CD8-positive, alpha-beta memory T cell (primary cell): ENCODE data around the gene WDHD1. TPM values are rescaled to one million over a fixed set of nuclear protein-coding genes. Genes with fewer than 3 reads are reported as not detected.
"Not testable (repeated sequence)": the region's sequence is repeated elsewhere in the genome, so short reads cannot be mapped to it uniquely, and the experiment has no call there.

Source experiments
- CTCF ChIA-PET: fragments of 350-600 bp; sonication (Branson Sonifier 250); formaldehyde crosslinking; loops from one replicate; lab custom pipeline; 2021; ENCODE audit warnings: antibody characterized with exemption; lab: Charles Lee
- POLR2A ChIA-PET: fragments of 350-600 bp; sonication (Branson Sonifier 250); formaldehyde crosslinking; loops from one replicate; lab custom pipeline; 2021; ENCODE audit warnings: antibody characterized with exemption; lab: Charles Lee
- DNase-seq, 5 donors: peaks; one replicate each; pipeline versions ENCODE4 v3.0.0 to v3.0.0-alpha.2; 2020 to 2022; ENCODE audit warnings: mixed read lengths in 1 of 5
- H3K27ac ChIP-seq: one replicate; pipeline ENCODE4 v1.7.0; 2013; ENCODE audit warnings: low read depth, mild to moderate bottlenecking, low read length, moderate library complexity
- H3K27me3 ChIP-seq: 2 replicates; pipeline ENCODE4 v1.7.0; 2013; ENCODE audit warnings: low read length, mild to moderate bottlenecking; ENCODE audit not compliant: insufficient read depth, poor library complexity, severe bottlenecking
- H3K36me3 ChIP-seq: 2 replicates; pipeline ENCODE4 v1.7.0; 2013; ENCODE audit warnings: mild to moderate bottlenecking, low read length, moderate library complexity; ENCODE audit not compliant: insufficient read depth
- H3K4me1 ChIP-seq: 2 replicates; pipeline ENCODE4 v1.7.0; 2013; ENCODE audit warnings: mild to moderate bottlenecking, low read length, moderate library complexity; ENCODE audit not compliant: insufficient read depth
- H3K4me3 ChIP-seq: 2 replicates; pipeline ENCODE4 v1.7.0; 2013; ENCODE audit warnings: mild to moderate bottlenecking, low read length
- H3K9me3 ChIP-seq: 2 replicates; pipeline ENCODE4 v1.7.0; 2013; ENCODE audit warnings: mild to moderate bottlenecking, low read length
- H3K27ac Mint-ChIP-seq, 8 donors: one replicate each; pipeline ENCODE4 v1.8.0; 2020 to 2021; ENCODE audit warnings: mixed read lengths in 8 of 8, mild to moderate bottlenecking in 6 of 8, inconsistent platforms in 3 of 8, moderate library complexity in 3 of 8
- H3K27me3 Mint-ChIP-seq, 2 donors: one replicate each; pipeline ENCODE4 v1.8.0; 2020 to 2021; ENCODE audit warnings: mixed read lengths in 2 of 2, mild to moderate bottlenecking in 1 of 2, moderate library complexity in 1 of 2
- H3K36me3 Mint-ChIP-seq, 3 donors: one replicate each; pipeline ENCODE4 v1.8.0; 2020 to 2021; ENCODE audit warnings: mixed read lengths in 3 of 3, inconsistent platforms in 1 of 3, mild to moderate bottlenecking in 1 of 3
- H3K4me1 Mint-ChIP-seq, 3 donors: one replicate each; pipeline ENCODE4 v1.8.0; 2020 to 2021; ENCODE audit warnings: mixed read lengths in 3 of 3, inconsistent platforms in 1 of 3, mild to moderate bottlenecking in 1 of 3
- H3K4me3 Mint-ChIP-seq, 7 donors: one replicate each; pipeline ENCODE4 v1.8.0; 2020 to 2021; ENCODE audit warnings: mixed read lengths in 7 of 7, mild to moderate bottlenecking in 6 of 7, moderate library complexity in 4 of 7, inconsistent platforms in 2 of 7
- H3K9me3 Mint-ChIP-seq, 5 donors: one replicate each; pipeline ENCODE4 v1.8.0; 2020 to 2022; ENCODE audit warnings: mixed read lengths in 5 of 5, mild to moderate bottlenecking in 3 of 5, moderate library complexity in 2 of 5, inconsistent platforms in 1 of 5
- polyA plus RNA-seq: library from polyadenylated mRNA; unstranded; fragments of 300-500 nt; fragmentation: Illumina TruSeq; gene quantifications from one replicate; pipeline ENCODE4 v1.2.3, GENCODE V29; 2021
- total RNA-seq, 2 experiments: library from RNA; stranded (reverse); gene quantifications; one replicate each; pipeline ENCODE4 v1.2.3, GENCODE V29; 2021

WDHD1 gene
- total and polyA plus RNA-seq, 3 experiments from 2014 or later: 3.1 to 56.6 (median 56.3) TPM

DNA sequence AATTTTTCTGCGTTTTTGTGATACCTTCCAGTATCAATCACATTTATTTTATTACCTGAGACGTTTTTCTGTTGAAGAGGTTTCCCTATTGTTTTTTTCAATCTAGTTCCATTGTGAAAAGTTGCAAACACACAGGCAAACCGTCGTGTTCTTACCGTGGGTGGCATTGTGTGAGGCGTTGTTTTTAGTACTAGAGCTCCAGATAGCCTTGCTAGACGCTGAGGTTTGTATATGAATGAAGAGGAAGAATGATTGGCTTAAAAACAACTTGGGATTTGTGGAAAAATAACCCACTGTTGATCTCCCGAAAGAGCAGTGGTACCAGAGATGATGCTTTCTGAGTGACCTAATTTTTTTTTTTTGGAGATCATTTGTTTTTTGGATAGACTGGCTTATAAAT is 1.2 kb upstream of the WDHD1 start:
- H3K27ac Mint-ChIP-seq: peak overlapping the region; percentile 21 to 99 (median 95)
- peak overlapping the region; percentile 83 for H3K27ac ChIP-seq
- POLR2A ChIA-PET: interaction anchor here (0.7 kb wide), 1 partner anchor 21 kb away, joined by 3 read pairs; no protein-coding TSS in a partner anchor
- no peaks in the 10 kb centered on the region for H3K27me3 Mint-ChIP-seq
- H3K4me1 Mint-ChIP-seq: peaks cover 52 to 63% (median 59%) of the 10 kb centered on the region in 3 donors
- CTCF ChIA-PET: interaction anchor here (3.6 kb wide), 1 partner anchor 23 kb away, joined by 28 read pairs; the partner anchor contains the start of gene MAPK1IP1L
- H3K4me3 ChIP-seq: peak overlapping the region; percentile 72
- peak overlapping the region; percentile 92 to 100 (median 94) for H3K4me3 Mint-ChIP-seq
- peaks cover 19% of the 10 kb centered on the region for H3K4me1 ChIP-seq
- no peaks in the 10 kb centered on the region for H3K9me3 ChIP-seq
- H3K27me3 ChIP-seq: no peaks in the 10 kb centered on the region
- peaks cover 0 to 21% (median 0%) of the 10 kb centered on the region in 3 donors for H3K36me3 Mint-ChIP-seq
- DNase-seq: no peak
- H3K36me3 ChIP-seq: no peaks in the 10 kb centered on the region
- H3K9me3 Mint-ChIP-seq: no peaks in the 10 kb centered on the region

DNA sequence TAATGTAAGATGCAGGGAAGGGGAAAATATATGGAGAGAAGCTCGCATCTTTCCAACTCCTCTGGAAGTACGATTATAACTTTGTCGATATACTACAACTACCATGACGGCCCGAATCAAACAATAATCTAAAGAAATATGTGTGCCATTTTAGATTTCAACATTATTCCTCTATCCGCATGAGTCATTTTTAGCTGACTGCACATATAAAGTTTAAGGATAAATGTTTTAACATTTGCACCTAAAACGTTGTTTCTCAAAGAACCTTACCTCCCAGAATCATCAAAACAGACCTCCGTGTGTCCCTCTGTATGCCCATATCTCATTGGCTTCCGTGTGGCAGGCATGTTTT is 482 bp downstream of the WDHD1 start:
- no peak for DNase-seq
- Mint-ChIP-seq H3K4me1 (peaks cover 49 to 58% (median 57%) of the 10 kb centered on the region in 3 donors), H3K27ac (peak overlapping the region; percentile 89 to 99 (median 94)), H3K9me3 (no peaks in the 10 kb centered on the region), H3K27me3 (no peaks in the 10 kb centered on the region), H3K4me3 (peak overlapping the region; percentile 92 to 100 (median 94)), H3K36me3 (peaks cover 0 to 14% (median 0%) of the 10 kb centered on the region in 3 donors)
- ChIA-PET POLR2A (interaction anchor here (1.0 to 2.0 kb wide), 4 partner anchors 11 to 165 kb away, joined by 6 to 10 read pairs (median 8); partner anchors contain the start of genes DLGAP5, GCH1 and MAPK1IP1L), CTCF (interaction anchor here (0.8 to 3.6 kb wide), 6 partner anchors 11 to 119 kb away, joined by 3 to 28 read pairs (median 3); partner anchors contain the start of gene MAPK1IP1L)
- H3K4me1 ChIP-seq: peaks cover 19% of the 10 kb centered on the region
- no peaks in the 10 kb centered on the region for H3K9me3 ChIP-seq
- peak overlapping the region; percentile 72 for H3K4me3 ChIP-seq
- H3K36me3 ChIP-seq: no peaks in the 10 kb centered on the region
- H3K27me3 ChIP-seq: no peaks in the 10 kb centered on the region
- peak overlapping the region; percentile 83 for H3K27ac ChIP-seq

DNA sequence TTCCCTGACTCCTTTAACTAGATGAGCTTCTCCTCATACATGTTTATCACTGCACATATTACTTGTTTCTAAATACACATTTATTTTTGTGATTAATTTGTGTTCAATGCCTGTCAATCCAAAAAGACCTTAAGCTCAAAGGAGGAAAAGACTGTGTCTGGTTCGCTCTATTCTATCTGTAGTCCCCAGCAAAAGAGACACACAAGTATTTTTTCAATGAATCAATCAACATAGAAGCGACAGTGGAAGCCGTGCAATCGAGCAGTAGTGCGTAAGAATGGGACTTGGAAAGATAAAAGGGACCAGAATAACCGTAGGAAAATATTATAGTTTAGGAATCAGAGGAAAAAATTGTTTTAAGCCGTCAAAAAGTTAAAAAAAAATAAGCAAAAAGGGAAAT is 951 bp downstream of the WDHD1 start:
- Histone ChIP-seq H3K27ac (no peak overlapping the region), H3K9me3 (no peaks in the 10 kb centered on the region), H3K36me3 (no peaks in the 10 kb centered on the region), H3K4me1 (peaks cover 19% of the 10 kb centered on the region), H3K27me3 (no peaks in the 10 kb centered on the region), H3K4me3 (peak overlapping the region; percentile 72)
- peaks cover 44 to 54% (median 52%) of the 10 kb centered on the region in 3 donors for H3K4me1 Mint-ChIP-seq
- CTCF ChIA-PET: interaction anchor here (1.0 to 3.6 kb wide), 3 partner anchors 25 to 64 kb away, joined by 3 to 28 read pairs (median 3); partner anchors contain the start of gene MAPK1IP1L
- DNase-seq: no peak
- H3K27ac Mint-ChIP-seq: peak overlapping the region; percentile 8 to 99 (median 94)
- POLR2A ChIA-PET: interaction anchor here (2.0 kb wide), 1 partner anchor 123 kb away, joined by 8 read pairs; the partner anchor contains the start of gene GCH1
- peaks cover 0 to 13% (median 0%) of the 10 kb centered on the region in 3 donors for H3K36me3 Mint-ChIP-seq
- H3K4me3 Mint-ChIP-seq: peak overlapping the region; percentile 92 to 100 (median 94)
- no peaks in the 10 kb centered on the region for H3K27me3 Mint-ChIP-seq
- no peaks in the 10 kb centered on the region for H3K9me3 Mint-ChIP-seq

GRCh38 chr14:55024365-55024764 is 2.5 kb downstream of the WDHD1 start:
- POLR2A ChIA-PET, H3K36me3 ChIP-seq, H3K9me3 Mint-ChIP-seq, H3K9me3 ChIP-seq, H3K27ac ChIP-seq, H3K27me3 Mint-ChIP-seq, H3K4me3 ChIP-seq, H3K27me3 ChIP-seq, H3K4me3 Mint-ChIP-seq, DNase-seq, CTCF ChIA-PET: not testable (repeated sequence)
- peaks cover 0 to 13% (median 3%) of the 10 kb centered on the region in 3 donors for H3K36me3 Mint-ChIP-seq
- peaks cover 17% of the 10 kb centered on the region for H3K4me1 ChIP-seq
- peaks cover 34 to 38% (median 37%) of the 10 kb centered on the region in 3 donors for H3K4me1 Mint-ChIP-seq
- H3K27ac Mint-ChIP-seq: peak overlapping the region in 2 of 8 donors; percentile 14 to 83

GRCh38 chr14:55019968-55020554 is 6.8 kb downstream of the WDHD1 start:
- Histone ChIP-seq H3K4me3 (no peak overlapping the region), H3K36me3 (no peaks in the 10 kb centered on the region), H3K9me3 (no peaks in the 10 kb centered on the region), H3K27me3 (no peaks in the 10 kb centered on the region), H3K27ac (no peak overlapping the region), H3K4me1 (no peaks in the 10 kb centered on the region)
- H3K9me3 Mint-ChIP-seq: no peaks in the 10 kb centered on the region
- no peaks in the 10 kb centered on the region for H3K27me3 Mint-ChIP-seq
- no peak for DNase-seq
- peaks cover 0 to 3% (median 0%) of the 10 kb centered on the region in 3 donors for H3K36me3 Mint-ChIP-seq
- peak overlapping the region in 2 of 8 donors; percentile 6 to 51 for H3K27ac Mint-ChIP-seq
- POLR2A ChIA-PET: no interaction called here
- H3K4me1 Mint-ChIP-seq: no peaks in the 10 kb centered on the region
- H3K4me3 Mint-ChIP-seq: no peak overlapping the region
- CTCF ChIA-PET: interaction anchor here (1.0 kb wide), 1 partner anchor 31 kb away, joined by 3 read pairs; the partner anchor contains the start of gene MAPK1IP1L

DNA sequence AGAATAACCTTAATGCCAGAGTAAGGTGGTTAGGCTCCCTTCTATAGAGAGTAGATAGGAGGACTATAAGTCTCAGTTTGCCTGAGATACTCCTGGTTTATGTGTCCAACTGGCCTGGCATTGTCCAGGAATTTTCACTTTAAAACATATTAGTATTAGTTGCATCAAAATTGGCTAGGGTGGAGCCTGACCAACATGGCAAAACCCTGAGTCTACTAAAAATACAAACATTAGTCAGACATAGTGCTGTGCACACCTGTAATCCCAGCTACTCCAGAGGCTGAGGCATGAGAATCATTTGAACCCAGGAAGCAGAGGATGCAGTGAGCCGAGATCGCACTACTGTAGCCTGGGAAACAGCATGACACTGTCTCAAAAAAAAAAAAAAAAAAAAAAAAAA is 11.9 kb downstream of the WDHD1 start:
- no peaks in the 10 kb centered on the region for H3K27me3 ChIP-seq
- no peaks in the 10 kb centered on the region for H3K27me3 Mint-ChIP-seq
- no peak overlapping the region for H3K4me3 Mint-ChIP-seq
- H3K27ac ChIP-seq: no peak overlapping the region
- ChIA-PET CTCF (interaction anchor here (1.0 kb wide), 1 partner anchor 12 kb away, joined by 3 read pairs; the partner anchor contains the start of genes SOCS4 and WDHD1), POLR2A (interaction anchor here (0.6 to 0.7 kb wide), 3 partner anchors 12 to 1564 kb away, joined by 5 to 10 read pairs (median 5); partner anchors contain the start of genes SOCS4, TMEM260 and WDHD1)
- H3K36me3 ChIP-seq: no peaks in the 10 kb centered on the region
- no peak overlapping the region for H3K4me3 ChIP-seq
- peaks cover 3 to 9% (median 5%) of the 10 kb centered on the region in 3 donors for H3K36me3 Mint-ChIP-seq
- H3K4me1 ChIP-seq: no peaks in the 10 kb centered on the region
- H3K9me3 ChIP-seq: no peaks in the 10 kb centered on the region
- H3K27ac Mint-ChIP-seq: no peak overlapping the region
- no peaks in the 10 kb centered on the region for H3K9me3 Mint-ChIP-seq
- no peak for DNase-seq
- H3K4me1 Mint-ChIP-seq: no peaks in the 10 kb centered on the region

DNA sequence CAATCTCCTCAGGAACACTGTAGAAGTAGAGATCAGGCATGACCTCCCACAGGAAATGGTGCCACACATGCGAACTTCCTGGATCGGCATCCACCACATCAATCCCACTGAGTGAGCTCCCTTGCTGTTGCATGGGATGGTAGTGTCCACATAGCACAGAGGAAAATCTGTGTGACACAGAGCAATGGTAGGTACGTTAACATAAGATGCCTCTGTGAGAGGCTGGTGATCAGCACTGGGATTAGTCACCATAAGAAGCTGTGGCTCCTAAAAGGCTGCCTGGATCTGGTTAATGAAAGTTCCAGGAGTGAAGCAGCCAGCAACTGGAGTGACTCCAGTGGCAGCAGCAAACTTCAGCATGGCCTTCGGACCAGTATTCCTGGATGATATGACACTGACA is 21.8 kb downstream of the WDHD1 start:
- Mint-ChIP-seq H3K27ac (peak overlapping the region in 2 of 8 donors; percentile 18 to 79), H3K9me3 (no peaks in the 10 kb centered on the region), H3K4me3 (no peak overlapping the region), H3K36me3 (peaks cover 0 to 16% (median 13%) of the 10 kb centered on the region in 3 donors), H3K27me3 (no peaks in the 10 kb centered on the region), H3K4me1 (peaks cover 0 to 8% (median 4%) of the 10 kb centered on the region in 3 donors)
- DNase-seq: no peak
- H3K4me3 ChIP-seq: no peak overlapping the region
- H3K9me3 ChIP-seq: no peaks in the 10 kb centered on the region
- H3K27me3 ChIP-seq: no peaks in the 10 kb centered on the region
- no peak overlapping the region for H3K27ac ChIP-seq
- ChIA-PET CTCF (no interaction called here), POLR2A (no interaction called here)
- H3K4me1 ChIP-seq: no peaks in the 10 kb centered on the region
- no peaks in the 10 kb centered on the region for H3K36me3 ChIP-seq

DNA sequence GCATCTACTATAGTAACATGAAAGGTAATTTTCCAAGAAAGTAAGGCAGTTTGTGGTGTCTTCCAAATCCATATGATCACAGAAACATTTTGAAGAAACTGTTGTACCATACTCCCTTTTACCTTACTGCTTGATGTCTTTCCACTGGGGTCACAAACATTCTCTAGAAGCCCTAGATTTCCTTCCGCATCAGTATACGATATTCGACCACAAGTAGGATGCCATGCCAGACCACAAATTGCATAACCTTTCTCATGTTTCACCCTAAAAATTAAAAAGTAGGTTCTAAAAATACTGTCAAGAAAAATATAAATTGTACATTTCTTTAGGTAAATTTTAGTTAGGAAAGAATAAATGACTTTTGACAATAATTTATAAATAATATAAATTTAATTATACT is 26.5 kb downstream of the WDHD1 start:
- H3K4me1 Mint-ChIP-seq: peaks cover 0 to 15% (median 7%) of the 10 kb centered on the region in 3 donors
- H3K4me3 Mint-ChIP-seq: peak overlapping the region in 2 of 7 donors; percentile 0 to 30
- Histone ChIP-seq H3K27ac (no peak overlapping the region), H3K4me3 (no peak overlapping the region), H3K36me3 (no peaks in the 10 kb centered on the region), H3K9me3 (no peaks in the 10 kb centered on the region), H3K27me3 (no peaks in the 10 kb centered on the region), H3K4me1 (no peaks in the 10 kb centered on the region)
- H3K27ac Mint-ChIP-seq: peak overlapping the region in 6 of 8 donors; percentile 6 to 82 (median 62)
- H3K36me3 Mint-ChIP-seq: peaks cover 5 to 9% (median 9%) of the 10 kb centered on the region in 3 donors
- CTCF ChIA-PET: no interaction called here
- no peaks in the 10 kb centered on the region for H3K27me3 Mint-ChIP-seq
- POLR2A ChIA-PET: no interaction called here
- H3K9me3 Mint-ChIP-seq: no peaks in the 10 kb centered on the region
- DNase-seq: peak in 1 of 5 donors; percentile 21
